OCI-LY7 (cell line): ENCODE measurements around the gene GSTM1. TPM values are rescaled to one million over a fixed set of nuclear protein-coding genes. Genes with fewer than 3 reads are reported as not detected.
A peak's percentile ranks its signal among the peaks of the same experiment; 100 is the strongest.
"Not testable (repeated sequence)": the region's sequence is repeated elsewhere in the genome, so short reads cannot be mapped to it uniquely, and the experiment has no call there.

Source experiments
- BruUV-seq: library from RNA; stranded (reverse); fragments of 400-500 nt; replicated peaks from 2 replicates; lab custom pipeline; 2021; lab: Mats Ljungman, UMichigan
- CTCF ChIA-PET: fragments of 300-600 bp; sonication (Branson Sonifier 250); formaldehyde crosslinking; loops from one replicate; lab custom pipeline; 2022; ENCODE audit warnings: antibody characterized with exemption; ENCODE audit not compliant: unreplicated experiment; lab: Charles Lee
- POLR2A ChIA-PET: fragments of 300-600 bp; sonication (Branson Sonifier 250); formaldehyde crosslinking; loops from one replicate; lab custom pipeline; 2022; ENCODE audit warnings: antibody characterized with exemption; lab: Charles Lee
- DNase-seq: peaks from one replicate; pipeline ENCODE4 v3.0.0-alpha.2; 2015; ENCODE audit warnings: low spot score
- H2AFZ ChIP-seq: fragments of 200-600 bp; sonication (generic), shearing (Covaris generic); 2 replicates; pipeline ENCODE4 v1.6.1; 2014; ENCODE audit warnings: mild to moderate bottlenecking, antibody characterized with exemption, low read length, moderate library complexity
- H3K27ac ChIP-seq: fragments of 200-600 bp; sonication (generic); 2 replicates; pipeline ENCODE4 v1.5.1; 2014; ENCODE audit warnings: mixed run types, low read depth, mild to moderate bottlenecking, moderate library complexity, low read length, inconsistent platforms; ENCODE audit not compliant: poor library complexity, severe bottlenecking
- H3K36me3 ChIP-seq: fragments of 200-600 bp; sonication (generic); 2 replicates; pipeline ENCODE4 v1.6.1; 2014; ENCODE audit warnings: mild to moderate bottlenecking, antibody characterized with exemption, low read length, moderate library complexity, mixed read lengths; ENCODE audit not compliant: insufficient read depth
- H3K4me1 ChIP-seq: fragments of 200-600 bp; sonication (generic); 2 replicates; pipeline ENCODE4 v1.5.1; 2014; ENCODE audit warnings: mild to moderate bottlenecking, low read length; ENCODE audit not compliant: insufficient read depth, poor library complexity, severe bottlenecking
- H3K4me2 ChIP-seq: fragments of 200-600 bp; sonication (generic); 2 replicates; pipeline ENCODE4 v1.6.1; 2014; ENCODE audit warnings: mild to moderate bottlenecking, low read length
- H3K4me3 ChIP-seq: fragments of 200-600 bp; sonication (generic); 2 replicates; pipeline ENCODE4 v1.5.1; 2014; ENCODE audit warnings: mild to moderate bottlenecking, low read depth, low read length; ENCODE audit not compliant: poor library complexity, severe bottlenecking
- H3K79me2 ChIP-seq: fragments of 200-600 bp; sonication (generic); 2 replicates; pipeline ENCODE4 v1.6.1; 2016; ENCODE audit warnings: low read depth, mild to moderate bottlenecking, low read length, moderate library complexity, mixed read lengths; ENCODE audit not compliant: insufficient read depth
- H3K9me2 ChIP-seq: fragments of 200-600 bp; sonication (generic); 2 replicates; pipeline ENCODE4 v1.6.1; 2016; ENCODE audit warnings: mild to moderate bottlenecking, low read length, mixed read lengths; ENCODE audit not compliant: insufficient read depth
- H3K9me3 ChIP-seq: fragments of 200-600 bp; sonication (generic); 2 replicates; pipeline ENCODE4 v1.6.1; 2014; ENCODE audit warnings: mild to moderate bottlenecking, mixed run types, low read length, mixed read lengths
- H4K20me1 ChIP-seq: fragments of 200-600 bp; sonication (generic); 2 replicates; pipeline ENCODE4 v1.6.1; 2014; ENCODE audit warnings: mild to moderate bottlenecking, antibody characterized with exemption, low read length, moderate library complexity, mixed read lengths; ENCODE audit not compliant: insufficient read depth
- EZH2phosphoT487 ChIP-seq: fragments of 200-600 bp; sonication (generic); IDR thresholded peaks from 2 replicates; pipeline ENCODE4 v1.6.1; 2018; ENCODE audit warnings: low read depth, borderline replicate concordance, mild to moderate bottlenecking, mixed run types, antibody characterized with exemption, low read length, moderate library complexity, mixed read lengths
- intact Hi-C: fragments of 100-400 bp; cut with micrococcal nuclease; formaldehyde crosslinking; loops from one replicate; pipeline ENCODE4 v1.10.0; 2022; ENCODE audit not compliant: unreplicated experiment
- total RNA-seq, 2 experiments: library from RNA; depleted of rRNA in 1 of 2; stranded (reverse); fragments of >200 nt in 1 of 2; shearing (Covaris generic) in 1 of 2; gene quantifications; 2 replicates each; pipeline ENCODE4 v1.2.3, GENCODE V29; 2014 to 2022
- TF ChIP-seq, protein P1 (sequence below): fragments of 200-600 bp; sonication (generic); conservative IDR thresholded peaks from 2 replicates; pipeline ENCODE4 v1.5.1; 2014; ENCODE audit warnings: mild to moderate bottlenecking, antibody characterized with exemption, low read length, moderate library complexity, mixed read lengths

GSTM1 gene
- total RNA-seq, 2 experiments from 2014 or later = not detected

- Histone ChIP-seq H3K9me2 (no peaks in the 10 kb centered on the region), H3K79me2 (no peaks in the 10 kb centered on the region), H3K4me3 (no peak overlapping the region), H4K20me1 (no peaks in the 10 kb centered on the region), H3K36me3 (no peaks in the 10 kb centered on the region), H3K9me3 (no peaks in the 10 kb centered on the region), H3K27ac (no peak overlapping the region), H2AFZ (peak overlapping the region; percentile 51; the same call in 1 of the 2 replicates), H3K4me2 (peak overlapping the region; percentile 7; the same call in 1 of the 2 replicates), H3K4me1 (peaks cover 4% of the 10 kb centered on the region)
- no TSS peak for BruUV-seq
- intact Hi-C loops = no loop called here
- TF ChIP-seq EZH2phosphoT487 = no peak
- TF ChIP-seq, protein P1, sequence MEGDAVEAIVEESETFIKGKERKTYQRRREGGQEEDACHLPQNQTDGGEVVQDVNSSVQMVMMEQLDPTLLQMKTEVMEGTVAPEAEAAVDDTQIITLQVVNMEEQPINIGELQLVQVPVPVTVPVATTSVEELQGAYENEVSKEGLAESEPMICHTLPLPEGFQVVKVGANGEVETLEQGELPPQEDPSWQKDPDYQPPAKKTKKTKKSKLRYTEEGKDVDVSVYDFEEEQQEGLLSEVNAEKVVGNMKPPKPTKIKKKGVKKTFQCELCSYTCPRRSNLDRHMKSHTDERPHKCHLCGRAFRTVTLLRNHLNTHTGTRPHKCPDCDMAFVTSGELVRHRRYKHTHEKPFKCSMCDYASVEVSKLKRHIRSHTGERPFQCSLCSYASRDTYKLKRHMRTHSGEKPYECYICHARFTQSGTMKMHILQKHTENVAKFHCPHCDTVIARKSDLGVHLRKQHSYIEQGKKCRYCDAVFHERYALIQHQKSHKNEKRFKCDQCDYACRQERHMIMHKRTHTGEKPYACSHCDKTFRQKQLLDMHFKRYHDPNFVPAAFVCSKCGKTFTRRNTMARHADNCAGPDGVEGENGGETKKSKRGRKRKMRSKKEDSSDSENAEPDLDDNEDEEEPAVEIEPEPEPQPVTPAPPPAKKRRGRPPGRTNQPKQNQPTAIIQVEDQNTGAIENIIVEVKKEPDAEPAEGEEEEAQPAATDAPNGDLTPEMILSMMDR = no peak
- ChIA-PET CTCF (no interaction called here), POLR2A (no interaction called here)
- no peak for DNase-seq
Observed at GRCh38 chr1:109668123-109668775, 19.4 kb upstream of the GSTM1 start.

GRCh38 chr1:109669246-109669948, 18.2 kb upstream of the GSTM1 start:
- TF ChIP-seq, protein P1 = no peak
- no peak for TF ChIP-seq EZH2phosphoT487
- no peak overlapping the region; the same call in 1 of the 2 replicates for H3K4me2 ChIP-seq
- H2AFZ ChIP-seq = peak overlapping the region; percentile 49; the same call in 1 of the 2 replicates
- H3K4me1 ChIP-seq = no peaks in the 10 kb centered on the region
- no TSS peak for BruUV-seq
- no peaks in the 10 kb centered on the region for H3K79me2 ChIP-seq
- no peak overlapping the region for H3K4me3 ChIP-seq
- no peaks in the 10 kb centered on the region for H4K20me1 ChIP-seq
- no peaks in the 10 kb centered on the region for H3K36me3 ChIP-seq
- DNase-seq = peak; percentile 17
- intact Hi-C loops = no loop called here
- ChIA-PET POLR2A (interaction anchor here (0.6 kb wide), 1 partner anchor 391 kb away, joined by 3 read pairs; no protein-coding TSS in a partner anchor), CTCF (interaction anchor here (0.5 kb wide), 1 partner anchor 186 kb away, joined by 9 read pairs; the partner anchor contains the start of gene ATXN7L2)
- H3K9me2 ChIP-seq = no peaks in the 10 kb centered on the region
- no peak overlapping the region for H3K27ac ChIP-seq
- no peaks in the 10 kb centered on the region for H3K9me3 ChIP-seq

GRCh38 chr1:109669949-109670302, 17.7 kb upstream of the GSTM1 start:
- intact Hi-C loops, H3K27ac ChIP-seq, H3K9me2 ChIP-seq, H4K20me1 ChIP-seq, H3K4me2 ChIP-seq, H3K9me3 ChIP-seq, H3K79me2 ChIP-seq, H3K4me3 ChIP-seq, H3K36me3 ChIP-seq, H3K4me1 ChIP-seq, BruUV-seq, DNase-seq: not testable (repeated sequence)
- H2AFZ ChIP-seq = peak overlapping the region; percentile 49; the same call in 1 of the 2 replicates
- ChIA-PET CTCF (interaction anchor here (0.5 kb wide), 1 partner anchor 186 kb away, joined by 9 read pairs; the partner anchor contains the start of gene ATXN7L2), POLR2A (interaction anchor here (0.6 kb wide), 1 partner anchor 390 kb away, joined by 3 read pairs; no protein-coding TSS in a partner anchor)
